ENCODE measurements around the gene LCMT1. TPM values are rescaled to one million over a fixed set of nuclear protein-coding genes. Genes with fewer than 3 reads are reported as not detected.

Gene LCMT1
- total RNA-seq, 4 donors from 2014 or later = 49.8 to 90.6 (median 59.3) TPM

DNA sequence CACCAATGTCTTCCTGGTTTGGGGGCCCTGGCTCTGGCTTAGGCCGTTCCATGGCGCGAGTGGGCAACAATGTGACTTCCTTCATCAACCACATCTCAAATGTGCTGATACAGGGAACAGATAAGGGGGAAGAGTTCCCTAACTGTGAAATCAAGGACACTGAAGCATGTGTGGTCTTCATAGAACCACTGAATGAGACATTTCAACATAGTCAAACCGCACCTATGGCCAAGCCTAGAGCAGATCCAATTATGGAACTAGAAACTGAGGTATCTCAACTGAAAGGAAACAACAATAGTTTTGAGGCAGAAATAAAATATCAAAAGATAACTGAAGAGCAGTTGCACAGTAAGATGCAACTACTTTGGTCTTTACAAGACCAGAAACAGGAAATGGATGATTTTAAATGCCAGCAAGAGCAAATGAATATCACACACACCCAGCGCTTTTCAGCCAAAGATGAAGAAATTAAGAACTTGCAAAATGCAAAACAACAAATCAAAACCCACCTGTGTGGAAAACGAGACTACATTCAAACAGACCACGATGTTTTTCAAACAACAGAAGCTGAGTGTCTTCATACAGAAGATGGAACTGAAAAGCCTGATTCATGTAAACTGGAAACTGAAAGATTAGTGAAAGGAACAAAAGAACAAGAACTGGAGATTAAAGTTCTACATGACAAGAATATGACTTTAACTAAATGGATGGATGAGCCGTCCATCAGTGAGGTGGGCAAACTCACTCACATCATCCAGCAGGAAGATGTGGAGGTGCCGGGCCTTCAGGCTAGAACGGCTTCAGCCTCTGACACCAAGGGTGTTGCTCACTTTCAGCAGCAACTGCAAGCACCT lies 18.1 kb upstream of the LCMT1 start:
- in situ Hi-C loops (cut with MboI; ENCODE audit: low sequenced_read_pairs in 4 of 4) = no loop called here
- no peaks in the 10 kb centered on the region for H3K9me3 ChIP-seq

DNA sequence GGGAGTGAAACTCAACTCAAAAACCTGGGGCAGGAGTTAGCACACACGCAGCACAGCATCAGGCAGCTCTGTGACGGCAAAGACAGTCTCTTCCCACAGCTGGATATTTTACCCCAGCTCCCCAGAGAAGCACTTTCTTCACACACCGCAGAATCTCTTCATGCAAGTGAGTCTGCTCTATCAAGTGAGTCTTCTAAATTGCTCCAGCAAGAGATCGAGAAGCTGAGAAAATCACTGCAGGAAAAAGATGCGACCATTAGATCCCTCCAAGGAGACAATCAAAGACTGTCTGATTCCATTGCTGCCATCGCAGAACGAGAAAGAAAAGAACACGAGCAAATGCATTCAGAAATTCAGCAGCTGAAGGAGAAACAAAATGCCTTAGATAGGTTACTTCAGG lies 16.9 kb upstream of the LCMT1 start:
- intact Hi-C loops (cut with DNase I; ENCODE audit: low total_unique reads) = no loop called here
- H3K36me3 ChIP-seq = no peaks in the 10 kb centered on the region
- H3K4me3 ChIP-seq = no peak overlapping the region
- no peak for TF ChIP-seq POLR2A (IDR thresholded peaks at IDR 0.05)
- H3K27me3 ChIP-seq = no peaks in the 10 kb centered on the region
- DNase-seq (no peak), ATAC-seq (no peak)
- no peaks in the 10 kb centered on the region for H3K4me1 ChIP-seq
- no peak overlapping the region for H3K27ac ChIP-seq
- in situ Hi-C loops (cut with MboI; ENCODE audit: low sequenced_read_pairs in 4 of 4) = no loop called here
- no peaks in the 10 kb centered on the region for H3K9me3 ChIP-seq

More for the DNA sequence above, 18.1 kb upstream of the LCMT1 start:
- Histone ChIP-seq H3K36me3 (no peaks in the 10 kb centered on the region), H3K4me1 (no peaks in the 10 kb centered on the region), H3K27me3 (no peaks in the 10 kb centered on the region), H3K27ac (no peak overlapping the region), H3K4me3 (no peak overlapping the region)
- intact Hi-C loops (cut with DNase I; ENCODE audit: low total_unique reads) = no loop called here
- no peak for TF ChIP-seq POLR2A (IDR thresholded peaks at IDR 0.05)
- TF ChIP-seq, protein P1, sequence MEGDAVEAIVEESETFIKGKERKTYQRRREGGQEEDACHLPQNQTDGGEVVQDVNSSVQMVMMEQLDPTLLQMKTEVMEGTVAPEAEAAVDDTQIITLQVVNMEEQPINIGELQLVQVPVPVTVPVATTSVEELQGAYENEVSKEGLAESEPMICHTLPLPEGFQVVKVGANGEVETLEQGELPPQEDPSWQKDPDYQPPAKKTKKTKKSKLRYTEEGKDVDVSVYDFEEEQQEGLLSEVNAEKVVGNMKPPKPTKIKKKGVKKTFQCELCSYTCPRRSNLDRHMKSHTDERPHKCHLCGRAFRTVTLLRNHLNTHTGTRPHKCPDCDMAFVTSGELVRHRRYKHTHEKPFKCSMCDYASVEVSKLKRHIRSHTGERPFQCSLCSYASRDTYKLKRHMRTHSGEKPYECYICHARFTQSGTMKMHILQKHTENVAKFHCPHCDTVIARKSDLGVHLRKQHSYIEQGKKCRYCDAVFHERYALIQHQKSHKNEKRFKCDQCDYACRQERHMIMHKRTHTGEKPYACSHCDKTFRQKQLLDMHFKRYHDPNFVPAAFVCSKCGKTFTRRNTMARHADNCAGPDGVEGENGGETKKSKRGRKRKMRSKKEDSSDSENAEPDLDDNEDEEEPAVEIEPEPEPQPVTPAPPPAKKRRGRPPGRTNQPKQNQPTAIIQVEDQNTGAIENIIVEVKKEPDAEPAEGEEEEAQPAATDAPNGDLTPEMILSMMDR (IDR thresholded peaks at IDR 0.05 in 4 of 5, conservative IDR thresholded peaks at IDR 0.05 in 1 of 5) = no peak
- no peak for DNase-seq
- ATAC-seq = no peak

DNA sequence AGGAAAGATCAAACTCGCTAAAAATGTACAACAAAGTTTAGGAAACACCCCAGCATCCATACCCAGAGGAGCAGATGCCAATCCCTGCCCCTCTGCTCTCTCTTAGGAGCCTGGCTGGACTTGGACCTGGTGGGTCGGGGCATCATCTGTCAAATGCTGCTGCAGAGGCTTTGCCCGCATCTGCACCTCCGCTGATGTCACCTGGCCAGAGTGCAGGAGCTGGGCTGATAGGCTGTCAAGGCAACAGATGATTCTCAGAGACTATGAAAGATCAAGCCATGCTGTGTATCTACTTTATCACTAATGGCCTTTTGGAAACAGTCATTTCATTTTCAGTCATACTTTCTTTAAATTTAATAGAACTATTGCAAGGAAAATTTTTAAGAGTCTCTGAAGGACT lies 15.9 kb upstream of the LCMT1 start:
- intact Hi-C loops (cut with DNase I; ENCODE audit: low total_unique reads) (no loop called here), in situ Hi-C loops (cut with MboI; ENCODE audit: low sequenced_read_pairs in 4 of 4) (no loop called here)
- Histone ChIP-seq H3K9me3 (no peaks in the 10 kb centered on the region), H3K4me1 (no peaks in the 10 kb centered on the region), H3K27ac (no peak overlapping the region), H3K27me3 (no peaks in the 10 kb centered on the region), H3K4me3 (no peak overlapping the region), H3K36me3 (no peaks in the 10 kb centered on the region)
- ATAC-seq = no peak
- DNase-seq = no peak
- TF ChIP-seq, protein P1 (IDR thresholded peaks at IDR 0.05 in 4 of 5, conservative IDR thresholded peaks at IDR 0.05 in 1 of 5) = no peak
- TF ChIP-seq POLR2A (IDR thresholded peaks at IDR 0.05) = no peak

DNA sequence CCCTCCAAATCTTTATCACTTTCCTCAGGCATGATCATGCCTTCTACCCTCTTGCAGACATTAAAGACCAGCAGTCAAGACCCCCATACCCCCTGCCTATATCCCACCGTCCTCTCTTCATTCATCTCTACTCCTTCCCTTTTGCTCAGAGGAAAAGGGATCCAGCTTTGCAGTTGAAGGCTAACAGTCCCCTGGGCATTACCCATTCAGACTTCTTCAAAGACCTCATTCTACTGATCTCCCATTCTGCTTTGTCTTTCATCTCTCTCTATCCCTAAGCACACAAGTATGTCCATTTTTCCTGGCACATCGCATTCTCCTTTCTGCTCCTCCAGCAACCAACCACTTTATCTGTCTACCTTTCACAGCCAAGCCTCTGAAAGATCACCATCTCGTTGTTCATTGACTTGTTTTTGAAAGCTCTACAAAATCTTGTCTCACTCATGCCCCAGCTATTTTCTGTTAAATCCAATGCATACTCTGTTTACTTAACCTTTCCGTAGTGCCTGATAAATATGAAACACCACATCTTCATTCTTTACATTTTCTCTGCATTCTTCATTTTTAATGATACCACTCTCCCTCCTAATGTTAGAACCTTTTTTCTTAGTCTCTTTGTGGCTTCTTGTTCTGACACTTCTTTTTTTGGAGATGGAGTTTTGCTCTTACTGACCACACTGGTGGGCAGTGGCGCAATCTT lies 14.1 kb upstream of the LCMT1 start:
- intact Hi-C loops (cut with DNase I; ENCODE audit: low total_unique reads) = no loop called here
- H3K4me1 ChIP-seq = no peaks in the 10 kb centered on the region
- H3K27ac ChIP-seq = no peak overlapping the region
- ATAC-seq (no peak), DNase-seq (no peak)
- no peaks in the 10 kb centered on the region for H3K36me3 ChIP-seq
- H3K27me3 ChIP-seq = no peaks in the 10 kb centered on the region
- no peak overlapping the region for H3K4me3 ChIP-seq
- TF ChIP-seq, protein P1 (IDR thresholded peaks at IDR 0.05 in 4 of 5, conservative IDR thresholded peaks at IDR 0.05 in 1 of 5) = no peak
- TF ChIP-seq POLR2A (IDR thresholded peaks at IDR 0.05) = no peak
- in situ Hi-C loops (cut with MboI; ENCODE audit: low sequenced_read_pairs in 4 of 4) = no loop called here
- H3K9me3 ChIP-seq = no peaks in the 10 kb centered on the region

DNA sequence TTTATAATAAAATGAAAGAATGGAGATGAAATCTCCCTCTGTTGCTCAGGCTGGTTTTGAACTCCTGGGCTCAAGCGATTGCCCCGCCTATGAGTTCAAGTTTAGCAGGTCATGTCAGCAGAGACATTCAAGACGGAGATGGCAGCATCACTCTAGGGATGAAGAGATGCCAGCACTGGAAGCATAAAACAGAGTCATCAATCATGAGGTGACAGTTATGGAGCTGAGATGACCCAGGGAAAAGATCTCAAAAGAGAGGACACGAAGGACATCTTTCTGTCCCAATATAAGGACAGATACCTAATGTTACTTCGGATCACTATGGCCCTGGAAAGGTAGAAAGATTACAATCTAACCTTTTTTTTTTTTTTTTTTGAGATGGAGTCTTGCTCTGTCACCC lies 11.0 kb upstream of the LCMT1 start:
- intact Hi-C loops (cut with DNase I; ENCODE audit: low total_unique reads) = no loop called here
- Histone ChIP-seq H3K4me1 (peaks cover under 1 to 2% of the 10 kb centered on the region in 2 donors), H3K4me3 (no peak overlapping the region), H3K9me3 (no peaks in the 10 kb centered on the region), H3K27ac (no peak overlapping the region), H3K27me3 (no peaks in the 10 kb centered on the region), H3K36me3 (no peaks in the 10 kb centered on the region)
- TF ChIP-seq POLR2A (IDR thresholded peaks at IDR 0.05) = no peak
- TF ChIP-seq, protein P1 (IDR thresholded peaks at IDR 0.05 in 4 of 5, conservative IDR thresholded peaks at IDR 0.05 in 1 of 5) = no peak
- DNase-seq (no peak), ATAC-seq (no peak)
- in situ Hi-C loops (cut with MboI; ENCODE audit: low sequenced_read_pairs in 4 of 4) = loop anchor here in 1 of 4 donors (25.0 kb wide), 1 partner anchor 563 kb away; the partner anchor contains the start of gene RBBP6

Measured in gastrocnemius medialis (tissue), 4 donors.